HL-60 (cell line): ENCODE measurements around the gene SEMA3B.

Experiments
- DNase-seq, 2 experiments: peaks; one replicate each; pipeline ENCODE4 v3.0.0-alpha.2; 2010 to 2020; ENCODE audit warnings: low read depth in 1 of 2, low spot score in 1 of 2
- H3K27ac ChIP-seq: fragments of 250-450 bp; sonication (Bioruptor Pico); replicated peaks from 2 replicates; pipeline ENCODE4 v1.5.1; 2020; ENCODE audit warnings: mild to moderate bottlenecking, moderate library complexity
- H3K27me3 ChIP-seq: fragments of 250-450 bp; sonication (Bioruptor Pico); 2 replicates; pipeline ENCODE4 v1.5.1; 2021; ENCODE audit warnings: mild to moderate bottlenecking, moderate library complexity; ENCODE audit not compliant: insufficient read depth, poor library complexity, severe bottlenecking
- H3K4me3 ChIP-seq: replicated peaks from 2 replicates; pipeline ENCODE4 v1.5.1; 2011; ENCODE audit warnings: mild to moderate bottlenecking, control low read depth, low read length; ENCODE audit not compliant: insufficient read depth
- CTCF ChIP-seq: IDR thresholded peaks from one replicate; pipeline ENCODE4 v1.5.1; 2011; ENCODE audit warnings: low read length, control low read depth, inconsistent platforms; ENCODE audit not compliant: insufficient read depth
- GABPA ChIP-seq: IDR thresholded peaks from 2 replicates; pipeline ENCODE4 v1.6.1; 2012; ENCODE audit warnings: low read depth
- POLR2AphosphoS5 ChIP-seq: IDR thresholded peaks from 2 replicates; pipeline ENCODE4 v1.6.1; 2012; ENCODE audit warnings: low read depth
- SPI1 ChIP-seq: IDR thresholded peaks from 2 replicates; pipeline ENCODE4 v1.6.1; 2012; ENCODE audit warnings: low read depth, mild to moderate bottlenecking, borderline replicate concordance
- TF ChIP-seq, protein P1 (sequence below): IDR thresholded peaks from 2 replicates; pipeline ENCODE4 v1.6.1; 2012; ENCODE audit warnings: low read depth; ENCODE audit not compliant: insufficient replicate concordance

The SEMA3B gene

GRCh38 chr3:50266017-50266416 lies 2.9 kb upstream of the SEMA3B start:
- Histone ChIP-seq H3K4me3 (no peak overlapping the region), H3K27me3 (peaks cover 16% of the 10 kb centered on the region), H3K27ac (no peak overlapping the region)
- TF ChIP-seq CTCF (no peak), SPI1 (no peak), GABPA (no peak), POLR2AphosphoS5 (no peak)
- TF ChIP-seq, protein P1, sequence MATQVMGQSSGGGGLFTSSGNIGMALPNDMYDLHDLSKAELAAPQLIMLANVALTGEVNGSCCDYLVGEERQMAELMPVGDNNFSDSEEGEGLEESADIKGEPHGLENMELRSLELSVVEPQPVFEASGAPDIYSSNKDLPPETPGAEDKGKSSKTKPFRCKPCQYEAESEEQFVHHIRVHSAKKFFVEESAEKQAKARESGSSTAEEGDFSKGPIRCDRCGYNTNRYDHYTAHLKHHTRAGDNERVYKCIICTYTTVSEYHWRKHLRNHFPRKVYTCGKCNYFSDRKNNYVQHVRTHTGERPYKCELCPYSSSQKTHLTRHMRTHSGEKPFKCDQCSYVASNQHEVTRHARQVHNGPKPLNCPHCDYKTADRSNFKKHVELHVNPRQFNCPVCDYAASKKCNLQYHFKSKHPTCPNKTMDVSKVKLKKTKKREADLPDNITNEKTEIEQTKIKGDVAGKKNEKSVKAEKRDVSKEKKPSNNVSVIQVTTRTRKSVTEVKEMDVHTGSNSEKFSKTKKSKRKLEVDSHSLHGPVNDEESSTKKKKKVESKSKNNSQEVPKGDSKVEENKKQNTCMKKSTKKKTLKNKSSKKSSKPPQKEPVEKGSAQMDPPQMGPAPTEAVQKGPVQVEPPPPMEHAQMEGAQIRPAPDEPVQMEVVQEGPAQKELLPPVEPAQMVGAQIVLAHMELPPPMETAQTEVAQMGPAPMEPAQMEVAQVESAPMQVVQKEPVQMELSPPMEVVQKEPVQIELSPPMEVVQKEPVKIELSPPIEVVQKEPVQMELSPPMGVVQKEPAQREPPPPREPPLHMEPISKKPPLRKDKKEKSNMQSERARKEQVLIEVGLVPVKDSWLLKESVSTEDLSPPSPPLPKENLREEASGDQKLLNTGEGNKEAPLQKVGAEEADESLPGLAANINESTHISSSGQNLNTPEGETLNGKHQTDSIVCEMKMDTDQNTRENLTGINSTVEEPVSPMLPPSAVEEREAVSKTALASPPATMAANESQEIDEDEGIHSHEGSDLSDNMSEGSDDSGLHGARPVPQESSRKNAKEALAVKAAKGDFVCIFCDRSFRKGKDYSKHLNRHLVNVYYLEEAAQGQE = no peak
- no peak for DNase-seq

DNA sequence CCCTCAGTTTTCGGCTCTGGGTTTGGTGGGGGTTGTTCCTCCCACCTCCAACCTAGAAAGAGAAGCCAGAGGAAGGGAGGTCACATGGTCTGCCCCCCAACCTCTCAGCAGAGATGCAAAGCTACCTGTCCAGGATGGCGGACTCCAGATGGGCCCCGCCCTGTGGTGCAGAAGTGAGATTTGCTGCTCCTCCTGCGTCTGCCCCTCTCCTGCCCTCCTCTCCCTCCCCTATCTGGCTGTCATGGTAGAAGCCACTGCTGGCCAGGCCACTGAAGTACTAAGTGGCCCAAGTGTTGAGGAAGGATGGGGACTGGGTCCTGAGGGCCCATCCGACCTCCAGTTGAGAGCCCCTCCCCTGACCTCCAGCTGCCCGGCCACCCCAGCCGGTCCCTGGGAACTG lies 2.1 kb upstream of the SEMA3B start:
- no peak for DNase-seq
- H3K27ac ChIP-seq = no peak overlapping the region
- TF ChIP-seq POLR2AphosphoS5 (no peak), GABPA (no peak), SPI1 (no peak), CTCF (no peak)
- TF ChIP-seq, protein P1 = no peak
- peaks cover 16% of the 10 kb centered on the region for H3K27me3 ChIP-seq
- H3K4me3 ChIP-seq = no peak overlapping the region

GRCh38 chr3:50267280-50267913 lies 1.6 kb upstream of the SEMA3B start:
- Histone ChIP-seq H3K27me3 (peaks cover 16% of the 10 kb centered on the region), H3K4me3 (no peak overlapping the region), H3K27ac (no peak overlapping the region)
- TF ChIP-seq POLR2AphosphoS5 (no peak), SPI1 (no peak), GABPA (no peak), CTCF (no peak)
- TF ChIP-seq, protein P1 = no peak
- no peak for DNase-seq
